RWPE1 (cell line): ENCODE data around the gene DNAJB8.

Experiments
- CTCF ChIA-PET: fragments of 350-600 bp; sonication (Branson Sonifier 250); formaldehyde crosslinking; extraction: SDS; loops from one replicate; lab custom pipeline; 2021; lab: Yijun Ruan, JAX
- POLR2A ChIA-PET: fragments of 400-600 bp; formaldehyde crosslinking; extraction: SDS; loops from one replicate; lab custom pipeline; 2020; ENCODE audit warnings: antibody characterized with exemption; ENCODE audit not compliant: low non-redundant PET; lab: Yijun Ruan, JAX
- DNase-seq: peaks from one replicate; pipeline ENCODE4 v3.0.0; 2012; ENCODE audit warnings: low spot score
- H3K27ac ChIP-seq: fragments of 450-650 bp; 2 replicates; pipeline ENCODE4 v1.5.1; 2017
- TF ChIP-seq, protein P1 (sequence below): fragments of 450-650 bp; conservative IDR thresholded peaks from 2 replicates; pipeline ENCODE4 v1.5.1; 2017; ENCODE audit warnings: low read depth, mild to moderate bottlenecking

DNAJB8 gene

DNA sequence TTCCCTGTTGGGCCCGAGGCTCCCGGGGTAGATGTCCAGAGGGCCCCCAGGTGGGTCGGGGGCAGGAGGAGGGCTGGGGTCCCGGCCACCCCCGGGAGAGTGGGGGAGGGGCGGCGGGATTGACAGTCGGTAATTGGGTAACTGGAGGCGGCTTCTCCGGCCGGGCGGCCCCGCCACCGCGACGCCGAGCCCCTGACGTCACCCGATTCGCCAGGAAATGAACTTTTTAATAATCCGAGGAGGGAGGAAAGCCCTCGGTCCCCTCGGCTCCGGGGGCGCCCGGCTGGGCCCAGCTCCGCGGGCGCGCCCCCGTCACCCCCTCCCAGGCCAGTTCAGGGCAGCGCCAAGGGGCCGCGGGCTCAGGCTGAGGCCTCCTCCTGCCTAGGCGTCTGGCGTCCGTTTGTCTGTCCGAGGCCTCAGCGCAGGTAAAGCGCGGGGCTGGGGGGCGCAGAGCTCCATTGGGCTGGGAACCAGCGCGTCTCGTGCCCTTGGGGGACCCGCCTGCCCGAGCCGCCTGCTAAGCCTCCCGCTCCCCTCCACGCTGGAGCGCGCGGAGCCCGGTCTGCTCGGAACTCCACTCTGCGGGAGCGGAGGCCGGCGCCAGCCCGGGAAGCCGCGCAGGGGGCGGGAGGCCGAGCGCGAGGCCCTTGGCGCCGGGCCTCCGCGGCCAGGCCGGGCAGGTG lies 22.4 kb upstream of the DNAJB8 start:
- ChIA-PET POLR2A (no interaction called here), CTCF (interaction anchor here (0.6 to 1.5 kb wide), 6 partner anchors 63 to 119 kb away, joined by 3 to 12 read pairs (median 4); no protein-coding TSS in a partner anchor)
- peak overlapping the region; percentile 62 for H3K27ac ChIP-seq
- DNase-seq, result no peak
- TF ChIP-seq, protein P1, sequence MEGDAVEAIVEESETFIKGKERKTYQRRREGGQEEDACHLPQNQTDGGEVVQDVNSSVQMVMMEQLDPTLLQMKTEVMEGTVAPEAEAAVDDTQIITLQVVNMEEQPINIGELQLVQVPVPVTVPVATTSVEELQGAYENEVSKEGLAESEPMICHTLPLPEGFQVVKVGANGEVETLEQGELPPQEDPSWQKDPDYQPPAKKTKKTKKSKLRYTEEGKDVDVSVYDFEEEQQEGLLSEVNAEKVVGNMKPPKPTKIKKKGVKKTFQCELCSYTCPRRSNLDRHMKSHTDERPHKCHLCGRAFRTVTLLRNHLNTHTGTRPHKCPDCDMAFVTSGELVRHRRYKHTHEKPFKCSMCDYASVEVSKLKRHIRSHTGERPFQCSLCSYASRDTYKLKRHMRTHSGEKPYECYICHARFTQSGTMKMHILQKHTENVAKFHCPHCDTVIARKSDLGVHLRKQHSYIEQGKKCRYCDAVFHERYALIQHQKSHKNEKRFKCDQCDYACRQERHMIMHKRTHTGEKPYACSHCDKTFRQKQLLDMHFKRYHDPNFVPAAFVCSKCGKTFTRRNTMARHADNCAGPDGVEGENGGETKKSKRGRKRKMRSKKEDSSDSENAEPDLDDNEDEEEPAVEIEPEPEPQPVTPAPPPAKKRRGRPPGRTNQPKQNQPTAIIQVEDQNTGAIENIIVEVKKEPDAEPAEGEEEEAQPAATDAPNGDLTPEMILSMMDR, result no peak

DNA sequence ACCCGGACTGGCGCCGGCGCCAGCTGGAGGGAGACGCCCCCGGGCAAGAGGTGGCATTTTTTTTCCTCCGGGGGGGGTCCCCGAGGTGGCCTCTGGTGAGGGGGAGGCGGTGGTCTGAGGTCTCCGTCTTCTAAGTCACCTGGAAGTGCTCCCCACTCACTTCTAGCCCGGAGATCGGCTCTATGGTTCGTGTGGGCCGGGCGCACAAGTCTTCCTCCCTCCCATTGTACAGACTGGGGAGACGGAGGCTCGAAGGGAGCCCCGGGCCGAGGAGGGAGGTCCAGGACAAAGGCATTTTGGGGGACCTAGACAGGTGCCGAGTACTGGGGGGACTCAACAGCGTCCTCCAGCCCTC lies 21.9 kb upstream of the DNAJB8 start:
- DNase-seq, result no peak
- ChIA-PET CTCF (interaction anchor here (0.6 to 1.4 kb wide), 3 partner anchors 63 to 107 kb away, joined by 3 to 6 read pairs (median 3); no protein-coding TSS in a partner anchor), POLR2A (no interaction called here)
- peak overlapping the region; percentile 62 for H3K27ac ChIP-seq
- TF ChIP-seq, protein P1, result no peak

DNA sequence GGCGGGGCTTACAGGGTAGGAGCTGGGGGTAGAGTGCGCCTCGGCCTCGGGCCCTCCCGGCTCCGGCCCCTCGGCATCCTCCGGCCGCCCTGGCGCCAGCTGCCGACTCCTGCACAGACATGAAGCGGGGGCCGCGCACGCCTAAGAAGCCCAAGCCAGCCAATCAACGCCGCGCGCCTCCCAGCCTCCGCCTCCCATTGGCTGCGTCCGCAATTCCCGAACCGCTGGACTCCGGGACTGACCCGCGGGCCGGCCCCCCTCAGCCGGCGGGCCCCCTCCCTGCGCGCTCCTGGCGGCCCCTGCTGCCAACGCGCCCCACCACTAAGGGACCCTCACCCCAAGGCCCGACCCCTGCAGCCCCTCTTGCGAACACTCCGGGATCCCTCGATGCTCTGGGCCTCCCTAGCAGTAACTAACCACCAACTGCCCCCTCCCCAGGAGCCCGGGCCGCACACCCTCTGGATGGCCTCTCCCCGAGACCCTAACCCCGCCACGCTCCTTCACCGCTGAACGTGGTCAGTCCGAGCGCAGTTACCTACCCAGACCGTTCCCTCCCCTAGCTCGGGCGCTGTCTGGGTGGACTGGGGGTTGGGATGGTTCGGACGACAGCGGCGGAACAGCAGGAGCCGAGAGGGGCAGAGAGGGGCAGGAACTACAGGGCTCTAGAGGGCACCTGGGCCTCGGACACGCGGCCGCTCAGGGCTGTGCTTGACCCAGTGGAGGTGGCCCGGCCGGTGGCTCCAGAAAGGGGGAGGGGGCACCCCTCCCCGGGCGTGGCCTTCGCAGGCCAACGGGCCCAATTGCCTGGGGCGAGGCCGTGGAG lies 21.3 kb upstream of the DNAJB8 start:
- ChIA-PET CTCF (interaction anchor here (1.0 to 1.4 kb wide), 2 partner anchors 62 to 85 kb away, joined by 3 to 6 read pairs; no protein-coding TSS in a partner anchor), POLR2A (no interaction called here)
- H3K27ac ChIP-seq, result peak overlapping the region; percentile 62
- TF ChIP-seq, protein P1, result no peak
- DNase-seq, result peak; percentile 93

DNA sequence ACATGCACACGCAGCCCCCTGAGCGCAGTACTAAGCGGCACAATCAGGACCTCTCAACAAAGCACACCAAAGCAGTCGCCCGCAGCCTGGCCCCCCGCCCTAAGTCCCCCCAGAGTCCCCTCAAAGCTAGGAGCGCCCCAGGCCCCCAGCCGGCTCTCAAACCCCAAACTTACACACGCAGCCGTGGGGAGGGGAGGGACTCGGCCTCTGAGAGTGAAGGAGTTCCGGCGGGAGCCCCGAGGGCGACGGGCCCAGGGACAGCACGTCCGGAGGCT lies 20.8 kb upstream of the DNAJB8 start:
- ChIA-PET CTCF (interaction anchor here (1.4 kb wide), 1 partner anchor 62 kb away, joined by 6 read pairs; no protein-coding TSS in a partner anchor), POLR2A (no interaction called here)
- no peak for DNase-seq
- TF ChIP-seq, protein P1, result no peak
- H3K27ac ChIP-seq, result peak overlapping the region; percentile 62; the same call in 1 of the 2 replicates

DNA sequence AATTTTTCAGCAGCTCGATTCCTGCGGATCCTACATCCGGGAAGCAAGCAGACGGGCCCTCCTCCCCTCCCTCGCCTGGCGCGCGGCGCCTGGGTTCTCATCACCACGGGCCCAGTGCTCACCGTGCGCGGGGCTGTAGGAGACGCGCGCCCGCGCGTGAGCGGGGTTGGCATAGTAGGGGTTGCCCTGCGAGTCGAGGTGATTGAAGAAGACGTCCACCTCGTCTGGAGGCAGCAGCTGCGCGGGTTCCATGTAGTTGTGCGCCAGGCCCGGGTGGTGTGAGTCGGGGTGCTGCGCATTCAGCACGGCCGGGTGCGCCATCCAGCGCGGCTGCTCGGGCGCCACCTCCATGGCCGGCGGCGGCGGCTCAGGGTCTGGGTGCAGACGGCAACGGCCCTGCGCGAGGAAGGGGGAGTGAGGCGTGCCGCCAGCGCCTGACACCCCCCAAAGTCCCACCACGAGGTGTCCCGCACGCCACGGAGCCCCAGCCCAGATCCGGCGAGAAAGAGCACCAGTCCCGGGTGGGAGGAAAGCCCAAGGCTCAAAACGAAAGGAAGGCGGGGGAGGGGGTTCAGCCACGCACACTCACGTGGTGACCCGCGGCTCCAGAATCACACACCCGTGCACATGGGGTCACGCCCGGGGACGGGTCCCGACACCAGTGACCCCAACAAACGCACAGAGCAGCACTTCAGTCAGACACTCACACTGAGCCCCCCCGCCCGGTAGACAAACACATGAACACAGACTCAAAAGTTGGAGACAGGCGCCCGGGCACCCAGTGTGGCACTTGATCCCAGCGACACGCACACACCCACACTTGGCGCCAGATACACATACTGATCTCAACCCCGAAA lies 20.2 kb upstream of the DNAJB8 start:
- DNase-seq, result no peak
- TF ChIP-seq, protein P1, result no peak
- peak overlapping the region; percentile 62; the same call in 1 of the 2 replicates for H3K27ac ChIP-seq
- CTCF ChIA-PET, result interaction anchor here (0.7 kb wide), 1 partner anchor 900 kb away, joined by 3 read pairs; no protein-coding TSS in a partner anchor
- POLR2A ChIA-PET, result no interaction called here

DNA sequence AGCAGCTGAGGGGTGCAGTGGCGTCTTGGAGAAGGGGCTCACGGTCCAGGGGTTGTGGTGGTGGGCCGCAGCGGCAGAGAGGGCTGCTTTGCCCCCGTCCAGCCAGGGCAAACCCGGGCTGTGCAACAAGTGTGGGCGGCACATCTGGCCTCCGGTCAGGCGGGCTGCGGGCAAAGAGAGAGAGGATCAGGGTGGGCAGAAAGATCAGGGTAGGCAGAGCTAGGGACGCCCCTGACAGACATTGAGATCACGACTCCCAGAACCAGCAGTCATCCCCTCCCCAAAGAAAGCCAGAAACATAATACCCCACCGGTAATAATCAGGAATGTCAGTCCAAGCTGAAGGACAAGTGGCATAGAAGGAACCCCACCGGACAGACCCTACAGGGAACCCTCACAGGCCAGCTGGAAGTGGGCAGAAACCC lies 19.5 kb upstream of the DNAJB8 start:
- ChIA-PET POLR2A (no interaction called here), CTCF (interaction anchor here (0.7 kb wide), 1 partner anchor 899 kb away, joined by 3 read pairs; no protein-coding TSS in a partner anchor)
- TF ChIP-seq, protein P1, result no peak
- DNase-seq, result no peak
- no peak overlapping the region for H3K27ac ChIP-seq
